Kidney epithelial cell (primary cell): ENCODE data around the gene TDRD3. TPM values are rescaled to one million over a fixed set of nuclear protein-coding genes. Genes with fewer than 3 reads are reported as not detected.
A peak's percentile ranks its signal among the peaks of the same experiment; 100 is the strongest.

Experiments
- DNase-seq: peaks from one replicate; pipeline ENCODE4 v3.0.0-alpha.2; 2010; ENCODE audit warnings: low read depth
- H3K27me3 ChIP-seq: 2 replicates; pipeline ENCODE4 v1.6.0; 2011; ENCODE audit warnings: low read length; ENCODE audit not compliant: control insufficient read depth, insufficient read depth
- H3K36me3 ChIP-seq: 2 replicates; pipeline ENCODE4 v1.5.1; 2011; ENCODE audit warnings: low read length; ENCODE audit not compliant: control insufficient read depth, insufficient read depth
- H3K4me3 ChIP-seq: 2 replicates; pipeline ENCODE4 v1.5.1; 2011; ENCODE audit warnings: low read depth, mild to moderate bottlenecking, control low read depth, low read length
- total RNA-seq: library from RNA; depleted of rRNA; stranded (reverse); fragments of >200 nt; gene quantifications from 2 replicates; pipeline ENCODE4 v1.2.3, GENCODE V29; 2015
- TF ChIP-seq, protein P1 (sequence below): IDR thresholded peaks from 2 replicates; pipeline ENCODE4 v1.5.1; 2011; ENCODE audit warnings: mild to moderate bottlenecking, moderate library complexity, low read length, control low read depth, inconsistent platforms; ENCODE audit not compliant: insufficient read depth, poor library complexity, severe bottlenecking

The TDRD3 gene
- total RNA-seq, 1 donor from 2014 or later, result 15.7 TPM

DNA sequence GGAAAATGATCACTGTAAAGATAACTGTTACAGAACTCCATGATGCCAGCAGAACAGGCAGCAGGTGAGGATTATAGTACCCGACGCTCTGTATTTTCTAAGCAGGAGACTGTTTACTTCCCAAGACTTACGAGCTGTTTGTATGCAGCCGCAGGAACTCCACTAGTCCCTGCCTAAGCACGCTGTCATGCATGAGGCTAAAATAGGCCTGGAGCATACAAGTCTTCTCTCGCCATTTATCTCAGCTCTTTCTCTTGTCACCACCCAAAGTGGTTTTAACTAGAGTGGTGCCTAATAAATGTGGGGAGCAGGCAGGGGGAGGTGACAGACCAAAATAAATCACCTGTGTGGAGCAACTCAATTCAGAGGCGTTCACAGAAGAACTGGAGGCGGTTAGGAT lies 175.8 kb downstream of the TDRD3 start:
- H3K4me3 ChIP-seq, result no peak overlapping the region
- H3K36me3 ChIP-seq, result no peaks in the 10 kb centered on the region
- H3K27me3 ChIP-seq, result no peaks in the 10 kb centered on the region
- DNase-seq, result no peak
- TF ChIP-seq, protein P1, sequence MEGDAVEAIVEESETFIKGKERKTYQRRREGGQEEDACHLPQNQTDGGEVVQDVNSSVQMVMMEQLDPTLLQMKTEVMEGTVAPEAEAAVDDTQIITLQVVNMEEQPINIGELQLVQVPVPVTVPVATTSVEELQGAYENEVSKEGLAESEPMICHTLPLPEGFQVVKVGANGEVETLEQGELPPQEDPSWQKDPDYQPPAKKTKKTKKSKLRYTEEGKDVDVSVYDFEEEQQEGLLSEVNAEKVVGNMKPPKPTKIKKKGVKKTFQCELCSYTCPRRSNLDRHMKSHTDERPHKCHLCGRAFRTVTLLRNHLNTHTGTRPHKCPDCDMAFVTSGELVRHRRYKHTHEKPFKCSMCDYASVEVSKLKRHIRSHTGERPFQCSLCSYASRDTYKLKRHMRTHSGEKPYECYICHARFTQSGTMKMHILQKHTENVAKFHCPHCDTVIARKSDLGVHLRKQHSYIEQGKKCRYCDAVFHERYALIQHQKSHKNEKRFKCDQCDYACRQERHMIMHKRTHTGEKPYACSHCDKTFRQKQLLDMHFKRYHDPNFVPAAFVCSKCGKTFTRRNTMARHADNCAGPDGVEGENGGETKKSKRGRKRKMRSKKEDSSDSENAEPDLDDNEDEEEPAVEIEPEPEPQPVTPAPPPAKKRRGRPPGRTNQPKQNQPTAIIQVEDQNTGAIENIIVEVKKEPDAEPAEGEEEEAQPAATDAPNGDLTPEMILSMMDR, result no peak

DNA sequence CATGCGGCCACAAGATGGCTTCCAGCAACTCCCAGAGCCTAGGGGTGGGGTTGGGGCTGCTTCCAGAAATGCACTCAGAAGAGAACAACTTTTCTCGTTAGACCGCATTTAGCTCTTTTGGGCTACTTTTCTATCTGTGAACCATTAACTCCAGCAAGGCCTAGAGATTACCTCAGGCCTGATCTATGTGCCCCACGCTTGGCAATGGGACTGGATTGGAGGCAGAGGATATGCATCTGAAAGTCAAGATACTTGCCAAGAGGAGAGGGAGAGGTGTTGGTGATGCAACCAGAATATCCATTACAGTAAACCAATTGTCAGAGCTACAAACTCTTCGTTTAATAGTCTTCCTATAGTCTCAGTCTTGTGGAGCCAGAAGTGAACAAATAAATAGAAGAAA lies 177.7 kb downstream of the TDRD3 start:
- no peaks in the 10 kb centered on the region for H3K36me3 ChIP-seq
- H3K4me3 ChIP-seq, result no peak overlapping the region
- H3K27me3 ChIP-seq, result no peaks in the 10 kb centered on the region
- TF ChIP-seq, protein P1, result no peak
- DNase-seq, result no peak

DNA sequence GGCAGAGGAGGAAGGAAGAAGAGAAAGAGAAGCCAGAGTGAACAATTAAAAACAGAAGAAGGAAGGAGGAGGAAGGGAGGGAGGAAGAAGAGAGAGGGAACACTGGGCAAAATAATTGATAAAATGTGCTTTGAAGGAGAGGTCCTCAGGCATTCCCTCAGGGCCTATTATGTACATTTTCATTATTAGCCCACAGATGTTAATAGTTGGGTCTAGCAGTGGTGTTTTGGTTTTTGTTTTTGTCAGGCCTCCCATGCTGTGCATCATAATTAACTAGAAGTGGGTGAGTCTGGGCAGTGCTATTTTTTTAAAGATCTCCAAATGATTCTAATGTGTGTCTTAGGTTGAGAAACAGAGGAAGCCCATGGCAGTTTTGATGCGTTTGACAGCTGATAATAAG lies 178.1 kb downstream of the TDRD3 start:
- Histone ChIP-seq H3K36me3 (no peaks in the 10 kb centered on the region), H3K27me3 (no peaks in the 10 kb centered on the region), H3K4me3 (no peak overlapping the region)
- no peak for DNase-seq
- TF ChIP-seq, protein P1, result no peak

DNA sequence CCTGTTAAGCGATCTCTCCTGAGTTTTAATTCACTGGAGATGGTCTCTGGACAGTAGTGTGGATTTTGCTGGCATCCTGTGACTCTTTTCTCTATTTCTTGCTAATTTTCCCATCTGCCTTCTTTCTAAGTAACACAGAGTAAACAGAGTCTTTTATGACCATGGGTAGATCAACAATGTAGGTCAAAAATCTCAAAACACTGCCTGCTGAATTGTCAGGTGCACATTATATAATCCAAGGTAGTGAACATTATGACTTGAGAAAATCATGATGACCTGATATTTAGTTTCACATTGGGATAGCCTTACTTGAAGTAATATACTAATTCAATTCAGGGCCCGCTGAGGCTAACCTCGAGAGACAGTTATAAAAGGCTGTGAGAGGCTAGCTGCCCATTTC lies 180.7 kb downstream of the TDRD3 start:
- no peaks in the 10 kb centered on the region for H3K36me3 ChIP-seq
- H3K27me3 ChIP-seq, result no peaks in the 10 kb centered on the region
- no peak overlapping the region for H3K4me3 ChIP-seq
- DNase-seq, result no peak
- TF ChIP-seq, protein P1, result no peak

DNA sequence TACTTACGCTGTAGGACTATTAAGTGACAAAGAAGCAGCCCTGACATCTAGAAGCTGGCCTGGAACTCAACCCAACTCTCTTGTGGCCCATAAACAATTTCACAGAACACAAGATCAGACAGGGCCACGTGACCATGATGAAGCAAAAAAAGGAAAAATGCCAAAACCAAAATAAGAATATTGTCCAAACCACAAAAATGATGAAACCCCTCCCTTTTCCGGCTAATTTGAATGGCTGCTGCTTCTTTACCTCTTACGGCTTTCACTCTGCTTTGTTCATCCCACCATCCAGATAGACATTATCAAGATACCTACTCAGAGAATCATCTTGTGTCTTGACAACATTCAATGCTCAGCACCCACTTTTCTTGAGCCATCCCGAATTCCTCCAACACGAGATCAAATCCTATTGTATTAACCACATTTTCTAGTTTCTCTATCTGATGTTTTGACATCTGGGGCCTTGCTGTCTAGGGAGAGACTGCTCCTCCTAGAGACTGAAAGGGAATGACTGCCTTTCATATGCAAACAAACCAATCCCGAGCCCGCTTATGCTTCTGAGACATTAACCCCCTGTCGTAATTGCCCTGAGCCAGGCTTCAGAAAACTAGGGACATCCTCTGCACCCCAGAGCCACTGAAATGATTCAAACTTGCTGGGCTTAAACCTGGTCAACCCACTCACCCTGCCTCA lies 186.3 kb downstream of the TDRD3 start:
- no peaks in the 10 kb centered on the region for H3K27me3 ChIP-seq
- no peak overlapping the region for H3K4me3 ChIP-seq
- DNase-seq, result no peak
- TF ChIP-seq, protein P1, result no peak
- H3K36me3 ChIP-seq, result no peaks in the 10 kb centered on the region

DNA sequence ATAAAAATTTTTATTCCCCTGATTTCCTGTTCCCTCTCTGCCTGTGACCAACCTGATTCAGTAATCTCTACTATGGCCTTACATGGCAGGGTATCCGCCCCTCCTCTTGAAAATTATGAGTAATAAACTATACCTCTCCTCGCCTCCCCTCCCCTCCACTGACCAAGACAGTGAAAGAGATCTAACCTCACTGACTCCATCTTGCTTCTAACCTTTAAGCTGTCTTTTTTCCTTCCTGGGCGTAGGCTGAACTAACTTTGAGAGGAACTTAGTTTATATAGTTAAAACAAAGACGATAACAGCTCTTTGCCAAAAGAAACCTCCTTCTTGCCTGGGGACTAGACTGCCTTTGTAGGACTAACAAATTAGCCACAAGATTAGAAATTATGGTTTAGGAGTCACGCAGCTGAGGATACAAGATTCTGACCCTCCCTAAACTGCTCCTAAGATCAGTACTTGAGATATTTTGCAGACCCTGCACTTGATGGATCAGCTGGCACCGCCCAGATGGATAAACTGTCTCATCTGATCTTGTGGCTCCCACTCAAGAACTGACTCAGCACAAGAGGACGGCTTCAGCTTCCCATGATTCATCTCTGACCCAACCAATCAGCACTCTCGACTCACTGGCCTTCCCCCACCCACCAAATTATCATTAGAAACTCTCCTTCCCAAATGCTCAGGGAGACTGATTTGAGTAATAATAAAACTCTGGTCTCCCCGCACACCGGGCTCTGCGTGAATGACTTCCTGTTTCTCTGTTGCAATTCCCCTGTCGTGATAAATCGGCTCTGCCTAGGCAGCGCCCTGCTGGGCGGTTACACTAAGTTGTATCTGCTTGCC lies 187.1 kb downstream of the TDRD3 start:
- H3K4me3 ChIP-seq, result no peak overlapping the region
- no peaks in the 10 kb centered on the region for H3K36me3 ChIP-seq
- TF ChIP-seq, protein P1, result no peak
- H3K27me3 ChIP-seq, result no peaks in the 10 kb centered on the region
- DNase-seq, result peak; percentile 5
